ENCODE data around the gene SHC2. TPM values are rescaled to one million over a fixed set of nuclear protein-coding genes. Genes with fewer than 3 reads are reported as not detected.

SHC2 gene
- total and polyA plus RNA-seq, 9 of the 15 experiments (the other 6 are each of a cell fraction or from before 2014, with no cell fraction given), result 0.14 to 0.36 (median 0.17) TPM; not detected in 5

GRCh38 chr19:480016-480855, 19.4 kb upstream of the SHC2 start (continued):
- TF ChIP-seq MNT (conservative IDR thresholded peaks at IDR 0.05) (peak in 1 of 2 experiments; percentile 64), STAG1 (CRISPR knock-in tag; IDR thresholded peaks at IDR 0.05; ENCODE audit: borderline replicate concordance) (no peak; the same call in 1 of the 2 replicates), ZNF695 (CRISPR knock-in tag; IDR thresholded peaks at IDR 0.05) (no peak), RBM39 (optimal IDR thresholded peaks at IDR 0.05; ENCODE audit: low read depth, low read length) (no peak), U2AF2 (optimal IDR thresholded peaks at IDR 0.05; ENCODE audit: low read depth, low read length) (no peak), SRF (CRISPR knock-in tag; IDR thresholded peaks at IDR 0.05) (no peak), ADNP (tag; IDR thresholded peaks at IDR 0.05) (no peak), ZNF324 (CRISPR knock-in tag; IDR thresholded peaks at IDR 0.05) (no peak), BMI1 (IDR thresholded peaks at IDR 0.05; ENCODE audit: low read length) (no peak), NFATC3 (IDR thresholded peaks at IDR 0.05) (no peak), PRDM10 (IDR thresholded peaks at IDR 0.05; ENCODE audit: partially characterized antibody) (no peak), PCBP2 (IDR thresholded peaks at IDR 0.05; ENCODE audit: low read depth, low read length, poor library complexity, severe bottlenecking) (no peak), PKNOX1 (IDR thresholded peaks at IDR 0.05) (peak; percentile 89), ARHGAP35 (IDR thresholded peaks at IDR 0.05; ENCODE audit: partially characterized antibody) (peak; percentile 85), HDAC2 (IDR thresholded peaks at IDR 0.05) (peak; percentile 91; the same call in 1 of the 2 replicates), EP400 (IDR thresholded peaks at IDR 0.05) (no peak), ZBTB2 (IDR thresholded peaks at IDR 0.05) (peak; percentile 66; the same call in 1 of the 2 replicates), RBM34 (IDR thresholded peaks at IDR 0.05; ENCODE audit: borderline replicate concordance, insufficient read depth, low read length) (no peak), HMG20B (CRISPR knock-in tag; IDR thresholded peaks at IDR 0.05) (no peak), BHLHE40 (IDR thresholded peaks at IDR 0.05; ENCODE audit: low read length) (peak; percentile 35; the same call in 1 of the 2 replicates), ZNF589 (CRISPR knock-in tag; IDR thresholded peaks at IDR 0.05; ENCODE audit: low read depth) (no peak)

Data from K562 (cell line).